Measurements from ENCODE around the gene FGF22.

DNA sequence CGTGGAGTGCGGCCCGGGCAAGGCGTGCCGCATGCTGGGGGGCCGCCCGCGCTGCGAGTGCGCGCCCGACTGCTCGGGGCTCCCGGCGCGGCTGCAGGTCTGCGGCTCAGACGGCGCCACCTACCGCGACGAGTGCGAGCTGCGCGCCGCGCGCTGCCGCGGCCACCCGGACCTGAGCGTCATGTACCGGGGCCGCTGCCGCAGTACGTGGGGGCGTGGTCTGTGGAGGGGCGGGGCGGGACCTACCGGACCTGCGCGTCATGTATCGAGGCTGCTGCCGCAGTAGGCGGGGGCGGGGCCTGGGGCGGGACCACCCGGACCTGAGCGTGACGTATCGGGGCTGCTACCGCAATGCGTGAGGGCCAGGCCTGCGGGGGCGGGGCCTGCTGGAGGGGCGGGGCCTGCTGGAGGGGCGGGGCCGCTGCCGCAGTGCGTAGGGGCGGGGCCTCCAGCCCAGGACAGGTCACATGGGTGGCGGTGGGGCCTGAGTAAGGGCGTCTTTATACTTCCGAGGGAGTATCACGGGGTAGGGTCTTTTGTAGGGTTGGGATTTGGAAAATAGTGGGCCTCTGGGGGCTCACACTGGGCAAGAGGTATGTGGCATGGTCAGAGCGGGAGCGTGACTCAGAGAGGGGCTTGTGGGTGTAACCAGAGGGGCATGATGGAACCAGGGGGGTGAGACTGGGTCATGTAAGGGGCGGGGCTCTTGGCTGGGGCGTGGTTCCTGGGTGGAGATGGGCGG is 40.8 kb downstream of the FGF22 start:
- TF ChIP-seq GATA3 (IDR thresholded peaks at IDR 0.05; ENCODE audit: low read depth, low read length) (no peak), GATA2 (IDR thresholded peaks at IDR 0.05; ENCODE audit: low read depth, low read length) (no peak)

Measured in SH-SY5Y (cell line).